KBM-7 (cell line): ENCODE data around the gene TRIM26.
"Not testable (repeated sequence)": the region's sequence is repeated elsewhere in the genome, so short reads cannot be mapped to it uniquely, and the experiment has no call there.

ENCODE experiments used
- DNase-seq: peaks from one replicate; pipeline ENCODE4 v3.0.0-alpha.2; 2015
- in situ Hi-C: fragments of 300-500 bp; cut with MboI; formaldehyde crosslinking; loops from 2 replicates; pipeline ENCODE4 v1.14.3; 2020; ENCODE audit warnings: low sequenced_read_pairs, low pct_unique_long_range_greater_than_20kb, mixed read lengths

TRIM26 gene

DNA sequence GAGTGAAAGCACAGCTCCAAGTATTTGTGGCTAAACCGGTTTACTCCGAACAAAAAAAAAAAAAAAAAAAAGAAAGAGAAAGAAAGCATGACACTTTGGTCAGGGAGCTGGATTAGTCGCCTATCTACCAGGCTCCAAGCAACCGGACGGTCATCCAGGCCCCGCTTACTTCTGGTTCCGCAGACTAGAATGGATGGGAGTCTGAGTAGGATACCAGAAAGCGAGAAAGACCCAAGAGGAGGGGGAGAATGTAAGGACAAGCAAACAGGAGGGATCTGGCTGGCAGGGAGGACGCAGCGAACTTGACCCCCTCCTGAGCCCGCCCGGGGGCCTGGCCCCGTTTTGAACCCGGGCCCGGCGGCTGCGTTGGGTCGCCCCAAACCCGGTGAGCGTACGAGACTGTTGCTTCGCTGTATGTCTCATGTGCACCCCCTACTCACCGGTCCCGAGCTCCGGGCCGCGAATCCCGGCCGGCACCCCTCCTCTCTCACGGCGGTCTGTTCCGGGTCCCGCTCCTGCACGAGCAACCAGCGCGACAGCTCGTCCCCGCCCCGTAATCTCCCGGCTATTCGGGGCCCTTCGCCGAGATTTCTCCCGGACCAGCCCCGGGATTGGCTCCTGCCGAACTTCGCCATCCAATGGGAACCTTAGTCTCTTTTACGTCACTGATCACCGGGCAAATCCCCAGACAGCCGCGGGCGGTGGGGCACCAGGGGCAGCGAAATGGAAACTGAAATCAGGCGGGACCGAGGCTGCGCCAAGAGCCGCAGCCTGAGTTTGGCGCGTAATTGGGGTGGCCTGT, at the start of gene TRIM26:
TSS of gene TRIM26 (minus strand) at position 542 of the 802 bp plus-strand sequence. CDS start 14,303 bp downstream, outside the sequence.
- in situ Hi-C loops, result no loop called here
- DNase-seq, result peak; percentile 97

DNA sequence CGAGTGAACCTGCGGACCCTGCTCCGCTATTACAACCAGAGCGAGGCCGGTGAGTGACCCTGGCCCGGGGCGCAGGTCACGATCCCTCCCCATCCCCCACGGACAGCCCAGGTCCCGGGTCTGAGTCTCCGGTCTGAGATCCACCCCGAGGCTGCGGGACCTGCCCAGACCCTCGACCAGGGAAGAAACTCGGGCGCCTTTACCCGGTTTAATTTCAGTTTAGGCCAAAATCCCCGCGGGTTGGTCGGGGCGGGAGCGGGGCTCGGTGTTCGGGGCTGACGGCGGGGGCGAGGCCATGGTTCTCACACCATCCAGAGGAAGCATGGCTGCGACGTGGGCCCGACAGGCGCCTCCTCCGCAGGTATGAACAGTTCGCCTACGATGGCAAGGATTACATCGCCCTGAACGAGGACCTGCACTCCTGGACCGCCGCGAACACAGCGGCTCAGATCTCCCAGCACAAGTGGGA, 46.9 kb upstream of the TRIM26 start:
- in situ Hi-C loops, result no loop called here
- DNase-seq, result no peak

DNA sequence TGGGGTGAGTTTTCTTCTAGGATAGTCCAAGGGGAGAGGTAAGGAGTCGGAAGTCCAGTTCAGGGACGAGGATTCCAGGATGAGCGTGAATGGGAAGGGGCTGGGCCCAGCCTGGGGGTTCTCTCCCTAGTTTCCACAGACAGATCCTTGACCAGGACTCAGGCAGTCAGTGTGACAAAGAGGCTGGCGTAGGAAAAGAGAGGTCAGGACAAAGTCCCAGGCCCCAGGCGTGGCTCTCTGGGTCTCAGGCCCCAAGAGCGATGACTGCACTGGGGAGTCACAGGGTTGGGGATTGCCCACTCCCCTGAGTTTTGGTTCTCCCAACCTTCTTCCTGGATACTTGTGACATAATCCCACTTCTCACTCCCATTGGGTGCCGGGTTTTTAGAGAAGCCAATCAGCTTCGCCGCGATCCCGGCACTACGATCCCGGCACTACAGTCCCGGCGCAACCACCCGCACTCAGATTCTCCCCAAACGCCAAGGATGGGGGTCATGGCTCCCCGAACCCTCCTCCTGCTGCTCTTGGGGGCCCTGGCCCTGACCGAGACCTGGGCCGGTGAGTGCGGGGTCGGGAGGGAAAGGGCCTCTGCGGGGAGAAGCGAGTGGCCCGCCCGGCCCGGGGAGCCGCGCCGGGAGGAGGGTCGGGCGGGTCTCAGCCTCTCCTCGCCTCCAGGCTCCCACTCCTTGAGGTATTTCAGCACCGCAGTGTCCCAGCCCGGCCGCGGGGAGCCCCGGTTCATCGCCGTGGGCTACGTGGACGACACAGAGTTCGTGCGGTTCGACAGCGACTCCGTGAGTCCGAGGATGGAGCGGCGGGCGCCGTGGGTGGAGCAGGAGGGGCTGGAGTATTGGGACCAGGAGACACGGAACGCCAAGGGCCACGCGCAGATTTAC, 46.2 kb upstream of the TRIM26 start:
- in situ Hi-C loops, result no loop called here
- no peak for DNase-seq

GRCh38 chr6:30258204-30258603, 45.0 kb upstream of the TRIM26 start:
- no peak for DNase-seq
- in situ Hi-C loops, result no loop called here

- in situ Hi-C loops, DNase-seq: not testable (repeated sequence)
These were observed 39.2 kb upstream of the TRIM26 start for GRCh38 chr6:30252417-30252816.

DNA sequence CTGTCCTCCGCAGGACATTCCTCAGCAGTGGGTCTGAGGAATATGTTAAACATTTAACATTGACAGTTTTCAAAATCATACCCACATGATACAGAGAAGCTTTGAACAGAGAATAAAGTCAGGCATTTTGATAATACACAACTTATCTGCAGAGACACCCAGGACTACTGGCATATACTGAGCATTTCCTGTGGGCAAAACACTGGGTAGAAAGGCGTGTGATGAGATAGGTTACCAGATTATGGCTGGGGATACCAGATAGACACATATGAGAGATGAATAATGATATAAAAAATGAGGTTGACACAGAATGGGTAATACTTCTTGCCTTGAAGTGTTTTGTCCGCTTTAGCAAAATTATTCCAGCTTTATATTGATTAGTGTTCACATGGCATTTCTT, 31.4 kb upstream of the TRIM26 start:
- no peak for DNase-seq
- in situ Hi-C loops, result no loop called here

DNA sequence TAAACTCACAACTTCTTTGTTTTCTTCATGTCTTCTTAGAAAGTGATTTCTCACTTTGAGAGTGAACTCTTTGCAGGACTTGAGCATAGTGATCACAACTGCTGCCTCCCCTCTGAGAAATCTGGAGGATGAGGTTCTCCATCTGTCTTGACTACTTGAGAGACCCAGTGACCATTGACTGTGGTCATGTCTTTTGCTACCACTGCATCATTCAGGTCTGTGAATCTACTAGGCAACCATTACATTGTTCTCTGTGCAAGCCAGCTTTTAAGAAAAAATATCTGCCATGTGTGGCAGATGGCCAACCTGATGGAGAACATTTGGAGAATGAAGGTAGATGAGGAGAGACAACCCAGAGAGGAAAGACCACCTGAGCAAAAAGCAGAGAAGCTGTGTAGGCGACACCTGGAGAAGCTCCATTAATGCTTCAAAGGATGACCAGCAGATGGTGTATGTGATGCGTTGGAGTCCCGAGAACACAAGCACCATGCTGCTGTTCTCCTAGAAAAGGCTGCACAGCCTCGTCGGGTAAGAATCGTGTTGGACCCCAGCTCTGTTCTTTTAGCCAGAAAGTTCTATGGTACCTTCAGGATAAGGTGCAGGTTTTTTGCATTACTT, 25.1 kb upstream of the TRIM26 start:
- in situ Hi-C loops, result no loop called here
- no peak for DNase-seq

DNA sequence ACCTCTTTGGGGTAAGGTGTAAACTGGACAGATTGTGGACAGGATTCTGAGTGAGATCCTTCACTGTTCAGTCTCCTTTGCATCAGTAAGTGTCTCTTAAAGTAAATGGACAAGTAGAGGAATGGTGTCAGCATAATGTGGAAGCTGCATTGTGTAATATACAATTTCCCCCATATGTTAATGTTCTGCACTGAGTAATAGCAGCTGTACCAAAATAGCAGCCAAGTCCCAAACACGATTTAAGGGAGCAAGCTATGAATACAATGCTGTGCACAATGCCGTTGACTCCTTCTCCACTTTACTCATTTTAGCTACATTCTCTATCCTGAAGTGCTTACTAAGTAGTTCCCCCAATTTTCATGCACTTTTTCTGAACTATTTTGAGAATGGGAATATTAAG, 21.1 kb upstream of the TRIM26 start:
- no peak for DNase-seq
- in situ Hi-C loops, result no loop called here

DNA sequence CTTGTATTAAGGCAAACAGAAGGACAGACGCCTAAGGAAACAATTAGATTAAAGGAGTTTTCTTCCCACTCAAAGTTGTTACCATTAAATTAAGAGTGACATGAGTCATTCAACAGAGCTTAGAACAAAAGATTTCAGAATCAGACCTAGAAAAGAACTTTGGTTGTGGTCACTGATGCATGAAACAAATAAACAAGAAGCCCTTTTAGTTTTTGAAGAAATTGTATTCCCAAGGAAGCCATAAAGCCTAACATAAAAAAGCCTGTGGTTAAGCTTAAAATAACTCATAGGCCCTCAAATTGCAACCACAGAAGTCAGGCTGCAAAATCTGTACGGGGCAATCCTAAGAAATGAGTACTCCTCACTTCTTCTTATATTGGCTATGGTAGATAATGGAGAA, 17.9 kb upstream of the TRIM26 start:
- no peak for DNase-seq
- in situ Hi-C loops, result no loop called here

- no peak for DNase-seq
- in situ Hi-C loops, result no loop called here
These were observed 14.7 kb upstream of the TRIM26 start for GRCh38 chr6:30227763-30228487.

- in situ Hi-C loops, result no loop called here
- DNase-seq, result no peak
These were observed 14.1 kb upstream of the TRIM26 start for GRCh38 chr6:30227242-30227722.

DNA sequence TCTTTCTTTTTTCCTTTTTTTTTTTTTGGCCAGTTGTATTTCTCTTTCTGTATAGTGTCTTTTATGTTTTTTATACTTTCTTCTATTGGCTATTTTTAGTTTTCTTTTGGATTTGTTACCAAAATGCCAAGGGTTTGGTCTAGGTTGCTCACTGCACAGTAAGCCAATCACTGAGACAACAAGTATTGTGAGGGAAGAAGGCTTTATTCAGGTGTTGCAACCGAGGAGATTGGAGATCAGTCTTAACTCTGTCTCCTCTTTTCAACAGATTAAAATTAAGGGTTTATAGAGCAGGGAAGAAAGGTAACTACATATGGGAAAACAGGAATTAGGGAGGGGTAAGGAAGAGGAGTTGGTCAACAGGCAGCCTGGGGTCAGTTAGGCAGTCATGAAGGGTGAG, 10.1 kb upstream of the TRIM26 start:
- DNase-seq, result no peak
- in situ Hi-C loops, result no loop called here

DNA sequence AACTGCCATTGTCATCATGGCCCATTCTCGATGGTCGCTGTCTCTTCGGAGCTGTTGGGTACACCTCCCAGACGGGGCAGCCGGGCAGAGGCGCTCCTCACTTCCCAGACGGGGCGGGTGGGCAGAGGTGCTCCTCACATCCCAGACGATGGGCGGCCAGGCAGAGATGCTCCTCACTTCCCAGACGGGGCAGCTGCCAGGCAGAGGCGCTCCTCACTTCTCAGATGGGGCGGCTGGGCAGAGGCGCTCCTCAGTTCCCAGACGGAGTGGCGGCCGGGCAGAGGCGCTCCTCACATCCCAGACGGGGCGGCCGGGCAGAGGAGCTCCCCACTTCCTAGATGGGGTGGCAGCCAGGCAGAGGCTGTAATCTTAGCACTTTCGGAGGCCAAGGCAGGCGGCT, 8.8 kb upstream of the TRIM26 start:
- DNase-seq, in situ Hi-C loops: not testable (repeated sequence)

DNA sequence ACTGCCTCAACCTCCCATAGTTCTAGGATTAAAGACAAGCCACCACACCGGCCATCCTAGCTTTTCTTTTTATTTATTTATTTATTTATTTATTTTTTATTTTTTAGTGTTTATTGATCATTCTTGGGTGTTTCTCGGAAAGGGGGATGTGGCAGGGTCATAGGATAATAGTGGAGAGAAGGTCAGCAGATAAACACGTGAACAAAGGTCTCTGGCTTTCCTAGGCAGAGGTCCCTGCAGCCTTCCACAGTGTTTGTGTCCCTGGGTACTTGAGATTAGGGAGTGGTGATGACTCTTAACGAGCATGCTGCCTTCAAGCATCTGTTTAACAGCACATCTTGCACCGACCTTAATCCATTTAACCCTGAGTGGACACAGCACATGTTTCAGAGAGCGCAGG, 8.2 kb upstream of the TRIM26 start:
- DNase-seq, in situ Hi-C loops: not testable (repeated sequence)

DNA sequence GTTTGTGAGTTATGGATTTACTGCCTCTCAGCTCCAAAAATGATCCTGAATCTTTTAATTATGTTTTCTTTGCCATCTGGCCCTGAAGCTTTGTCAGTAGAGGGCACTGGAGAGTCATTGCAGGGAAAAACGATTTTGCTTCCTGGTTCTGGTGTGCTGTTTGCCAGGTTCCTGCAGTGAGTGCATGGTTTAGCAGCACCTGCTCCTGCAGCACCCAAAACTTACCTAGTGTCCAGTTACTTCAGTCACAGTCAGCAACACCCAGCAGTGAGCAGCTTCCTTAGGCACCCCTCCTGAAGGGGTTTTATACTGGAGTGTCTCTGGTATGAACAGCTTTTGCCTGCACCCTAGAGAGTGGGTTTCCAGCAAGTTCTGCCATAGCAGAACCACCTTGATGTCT, 6.0 kb upstream of the TRIM26 start:
- peak; percentile 60 for DNase-seq
- in situ Hi-C loops, result no loop called here

DNA sequence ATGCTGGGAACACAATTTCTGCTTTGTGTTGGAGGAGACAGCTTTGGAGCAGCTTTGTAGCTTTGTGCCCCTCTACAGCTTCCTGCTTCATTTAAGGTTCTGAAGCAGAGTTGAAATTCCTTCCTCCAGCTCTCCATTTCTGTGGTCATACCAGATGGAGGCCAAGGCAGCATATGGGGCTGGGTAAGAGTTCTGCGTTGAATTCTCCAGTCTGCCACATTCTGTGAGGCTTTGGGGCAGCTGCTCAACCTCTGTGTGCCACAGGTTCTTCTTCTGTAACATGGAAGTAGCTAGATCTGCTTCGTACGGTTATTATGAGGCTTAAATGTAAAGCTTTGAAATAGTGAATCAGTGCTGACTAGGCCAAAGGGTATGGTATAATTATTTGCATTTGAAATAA, 2.9 kb upstream of the TRIM26 start:
- DNase-seq, result no peak
- in situ Hi-C loops, result no loop called here

GRCh38 chr6:30214657-30214982, 1.4 kb upstream of the TRIM26 start:
- DNase-seq, result no peak
- in situ Hi-C loops, result no loop called here

DNA sequence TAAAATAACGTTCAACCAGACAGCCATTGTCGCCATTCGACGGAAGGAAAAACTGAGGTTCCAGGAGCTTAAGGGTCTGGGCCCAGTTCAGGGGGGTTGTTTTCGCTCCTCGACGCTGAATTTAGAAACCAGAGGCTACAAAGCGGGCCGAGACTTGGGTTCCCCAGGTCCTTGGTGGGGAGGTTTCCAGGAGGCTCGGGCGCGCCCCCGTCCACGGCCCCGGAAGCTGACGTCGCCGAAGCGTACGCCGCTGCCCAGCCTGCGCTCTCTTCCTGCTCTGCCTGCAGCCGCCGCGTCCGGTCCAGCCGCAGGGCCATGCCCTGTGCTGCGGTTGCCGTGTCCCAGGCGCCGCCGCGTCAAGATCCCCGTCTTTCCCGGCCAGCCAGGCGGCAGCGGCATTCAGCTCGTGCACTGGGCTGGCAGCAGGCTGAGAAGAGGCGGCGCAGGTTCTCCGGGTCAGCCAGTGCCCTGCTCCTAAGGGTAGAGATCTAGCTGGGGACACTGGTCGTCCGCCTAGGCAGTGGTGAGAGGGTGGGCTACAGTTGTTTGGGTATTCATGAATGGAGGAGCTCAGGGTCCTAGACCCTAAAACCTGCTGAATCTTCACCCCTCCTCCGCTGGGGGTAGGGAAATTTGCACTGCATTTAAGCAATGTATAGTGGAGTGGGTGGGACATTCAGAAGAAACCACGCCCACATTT, 901 bp upstream of the TRIM26 start:
- in situ Hi-C loops, result no loop called here
- DNase-seq, result peak; percentile 51

DNA sequence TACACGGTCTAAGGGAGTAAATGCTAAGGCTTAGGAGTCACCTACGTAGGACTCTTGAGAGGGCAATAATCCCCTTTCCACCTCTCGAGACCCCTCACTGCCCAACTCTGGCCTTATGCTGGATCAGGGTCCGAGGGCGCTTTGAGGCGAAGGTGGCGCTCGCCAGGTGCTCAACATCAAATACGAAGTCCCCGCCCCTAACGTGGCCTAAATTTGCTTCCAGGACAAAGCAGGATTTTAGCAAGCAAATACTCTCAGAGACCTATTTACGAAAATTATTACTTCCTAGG, 406 bp upstream of the TRIM26 start:
- DNase-seq, result no peak
- in situ Hi-C loops, result no loop called here
